Trophoblast cell (in vitro differentiated cells and primary cell): Measurements from ENCODE around the gene BCKDK.
A peak's percentile ranks its signal among the peaks of the same experiment; 100 is the strongest.

ENCODE experiments used
- DNase-seq, 2 donors: peaks; one replicate each; pipeline ENCODE4 v3.0.0-alpha.2; 2016
- H2AFZ ChIP-seq: 2 replicates; pipeline ENCODE4 v1.6.1; 2013; ENCODE audit warnings: low read length, moderate library complexity, mild to moderate bottlenecking; ENCODE audit not compliant: insufficient read depth, poor library complexity
- H2AK5ac ChIP-seq: 2 replicates; pipeline ENCODE4 v1.6.1; 2013; ENCODE audit warnings: mild to moderate bottlenecking, low read length
- H2BK120ac ChIP-seq: 2 replicates; pipeline ENCODE4 v1.6.1; 2013; ENCODE audit warnings: low read length, mild to moderate bottlenecking, moderate library complexity; ENCODE audit not compliant: insufficient read depth, poor library complexity
- H2BK12ac ChIP-seq: 2 replicates; pipeline ENCODE4 v1.6.1; 2013; ENCODE audit warnings: mild to moderate bottlenecking, low read length, moderate library complexity
- H2BK5ac ChIP-seq: 2 replicates; pipeline ENCODE4 v1.6.1; 2013; ENCODE audit warnings: low read length, low read depth, moderate library complexity, mild to moderate bottlenecking; ENCODE audit not compliant: poor library complexity
- H3K14ac ChIP-seq: 2 replicates; pipeline ENCODE4 v1.6.1; 2013; ENCODE audit warnings: mild to moderate bottlenecking, low read length
- H3K18ac ChIP-seq: 2 replicates; pipeline ENCODE4 v1.6.1; 2013; ENCODE audit warnings: mild to moderate bottlenecking, low read length
- H3K23ac ChIP-seq: 2 replicates; pipeline ENCODE4 v1.6.1; 2013; ENCODE audit warnings: low read length
- H3K27ac ChIP-seq: 2 replicates; pipeline ENCODE4 v1.5.1; 2013; ENCODE audit warnings: low read depth, mild to moderate bottlenecking, inconsistent platforms, low read length, moderate library complexity
- H3K27me3 ChIP-seq: 2 replicates; pipeline ENCODE4 v1.6.1; 2013; ENCODE audit warnings: inconsistent platforms, mild to moderate bottlenecking, low read length, moderate library complexity; ENCODE audit not compliant: insufficient read depth
- H3K36me3 ChIP-seq, 2 experiments: 1 replicate in 1 of 2; 2 replicates in 1 of 2; pipeline ENCODE4 v1.6.1; 2013; ENCODE audit warnings: low read length in 2 of 2, mild to moderate bottlenecking in 2 of 2, moderate library complexity in 1 of 2; ENCODE audit not compliant: insufficient read depth in 2 of 2, control insufficient read depth in 1 of 2
- H3K4ac ChIP-seq: 2 replicates; pipeline ENCODE4 v1.6.1; 2013; ENCODE audit warnings: low read depth, mild to moderate bottlenecking, low read length, moderate library complexity
- H3K4me1 ChIP-seq, 2 experiments: 1 replicate in 1 of 2; 2 replicates in 1 of 2; pipeline ENCODE4 v1.6.1; 2013; ENCODE audit warnings: low read length in 2 of 2, mild to moderate bottlenecking in 2 of 2, moderate library complexity in 1 of 2; ENCODE audit not compliant: insufficient read depth in 2 of 2, control insufficient read depth in 1 of 2
- H3K4me2 ChIP-seq: 2 replicates; pipeline ENCODE4 v1.6.1; 2013; ENCODE audit warnings: inconsistent platforms, mild to moderate bottlenecking, low read length, moderate library complexity
- H3K4me3 ChIP-seq: 2 replicates; pipeline ENCODE4 v1.5.1; 2013; ENCODE audit warnings: mild to moderate bottlenecking, low read depth, low read length, inconsistent platforms
- H3K79me1 ChIP-seq: one replicate; pipeline ENCODE4 v1.6.1; 2013; ENCODE audit warnings: low read length
- H3K79me2 ChIP-seq: 2 replicates; pipeline ENCODE4 v1.6.1; 2013; ENCODE audit warnings: low read length, mild to moderate bottlenecking; ENCODE audit not compliant: control insufficient read depth, insufficient read depth, poor library complexity
- H3K9ac ChIP-seq: 2 replicates; pipeline ENCODE4 v1.6.1; 2013; ENCODE audit warnings: mild to moderate bottlenecking, low read length
- H3K9me3 ChIP-seq: 2 replicates; pipeline ENCODE4 v1.6.1; 2013; ENCODE audit warnings: low read depth, mild to moderate bottlenecking, control low read depth, inconsistent platforms, low read length; ENCODE audit not compliant: insufficient read depth
- H4K12ac ChIP-seq: 2 replicates; pipeline ENCODE4 v1.6.1; 2013; ENCODE audit warnings: low read depth, mild to moderate bottlenecking, low read length, moderate library complexity
- H4K8ac ChIP-seq: 2 replicates; pipeline ENCODE4 v1.6.1; 2013; ENCODE audit warnings: low read depth, mild to moderate bottlenecking, low read length, moderate library complexity
- H4K91ac ChIP-seq: one replicate; pipeline ENCODE4 v1.6.1; 2013; ENCODE audit warnings: low read depth, mild to moderate bottlenecking, low read length, moderate library complexity
- WGBS: extraction: QIAGEN DNeasy Blood & Tissue Kit; methylation state at CpG from one replicate; pipeline ENCODE4 v1.1.7; 2013; ENCODE audit warnings: missing lambda C conversion rate; ENCODE audit not compliant: insufficient read length, insufficient coverage; ENCODE audit errors: extremely low coverage; 5-methylcytosine and 5-hydroxymethylcytosine counted together

BCKDK gene

DNA sequence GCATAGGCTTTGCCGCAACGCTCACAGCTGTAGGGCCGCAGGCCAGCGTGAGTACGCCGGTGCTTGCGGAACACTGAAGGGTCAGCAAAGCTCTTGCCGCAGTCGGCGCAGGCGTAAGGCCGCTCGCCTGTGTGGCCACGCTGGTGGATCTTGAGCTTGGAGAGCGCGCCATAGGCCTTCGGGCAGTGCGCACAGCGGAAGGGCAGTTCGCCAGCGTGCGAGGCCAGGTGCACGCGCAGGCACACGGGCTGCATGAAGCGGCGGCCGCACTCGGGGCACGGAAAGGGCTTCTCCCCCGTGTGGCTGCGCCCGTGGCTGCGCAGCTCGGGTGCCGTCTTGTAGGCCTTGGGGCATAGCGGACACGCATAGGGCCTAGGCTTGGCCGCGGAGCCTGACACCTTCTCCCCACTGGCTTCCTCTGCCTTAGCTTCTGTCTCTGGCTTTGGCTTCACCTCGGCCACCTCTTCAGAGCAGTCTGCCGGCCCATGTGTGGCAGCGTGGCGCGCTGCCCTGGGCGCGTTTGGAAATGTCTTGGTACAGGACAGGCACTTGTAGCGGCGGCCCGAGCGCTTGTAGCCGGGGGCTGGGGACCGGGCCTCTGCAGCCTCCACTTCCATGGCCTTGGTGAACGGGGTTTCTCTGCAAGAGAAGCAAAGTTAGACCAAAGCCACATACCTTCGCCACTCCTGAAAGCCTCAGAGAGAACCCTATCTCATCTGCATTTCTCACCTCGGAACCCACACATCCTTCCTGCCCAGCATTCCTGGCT is 44.2 kb upstream of the BCKDK start:
- DNase-seq: no peak
- H2AK5ac ChIP-seq: no peak overlapping the region
- no peak overlapping the region for H3K9ac ChIP-seq
- WGBS: no CpG with 5 or more reads among the region's 56 CpGs
- H4K12ac ChIP-seq: peak overlapping the region; percentile 14
- peak overlapping the region; percentile 43 for H3K14ac ChIP-seq
- H3K4me2 ChIP-seq: no peak overlapping the region
- no peak overlapping the region for H3K4me3 ChIP-seq
- peaks cover 30 to 32% of the 10 kb centered on the region in 2 experiments for H3K36me3 ChIP-seq
- no peak overlapping the region for H3K23ac ChIP-seq
- peak overlapping the region; percentile 58 for H4K8ac ChIP-seq
- peak overlapping the region; percentile 55 for H3K27ac ChIP-seq
- peak overlapping the region; percentile 30 for H2BK12ac ChIP-seq
- peak overlapping the region; percentile 39 for H4K91ac ChIP-seq
- peaks cover 2% of the 10 kb centered on the region for H3K9me3 ChIP-seq
- no peak overlapping the region for H2BK5ac ChIP-seq
- peak overlapping the region; percentile 22 for H3K18ac ChIP-seq
- no peak overlapping the region for H2AFZ ChIP-seq
- H3K79me1 ChIP-seq: peaks cover 6% of the 10 kb centered on the region
- peak overlapping the region; percentile 19 for H2BK120ac ChIP-seq
- no peaks in the 10 kb centered on the region for H3K27me3 ChIP-seq
- H3K79me2 ChIP-seq: no peaks in the 10 kb centered on the region
- H3K4ac ChIP-seq: peak overlapping the region; percentile 39
- peaks cover 10 to 16% of the 10 kb centered on the region in 2 experiments for H3K4me1 ChIP-seq

GRCh38 chr16:31064882-31065461 is 43.2 kb upstream of the BCKDK start:
- H3K4me3 ChIP-seq: no peak overlapping the region
- H3K4me1 ChIP-seq: peaks cover 10 to 16% of the 10 kb centered on the region in 2 experiments
- H2AK5ac ChIP-seq: peak overlapping the region; percentile 55
- H3K18ac ChIP-seq: peak overlapping the region; percentile 33
- H3K79me2 ChIP-seq: no peaks in the 10 kb centered on the region
- H3K79me1 ChIP-seq: peaks cover 6% of the 10 kb centered on the region
- no peak overlapping the region for H3K23ac ChIP-seq
- H3K27ac ChIP-seq: peak overlapping the region; percentile 60
- H4K91ac ChIP-seq: peak overlapping the region; percentile 50
- peak overlapping the region; percentile 47 for H3K4me2 ChIP-seq
- H3K14ac ChIP-seq: no peak overlapping the region
- WGBS: no CpG with 5 or more reads among the region's 4 CpGs
- H2BK12ac ChIP-seq: no peak overlapping the region
- H2AFZ ChIP-seq: no peak overlapping the region
- no peak overlapping the region for H2BK5ac ChIP-seq
- H3K4ac ChIP-seq: no peak overlapping the region
- peak overlapping the region; percentile 41 for H2BK120ac ChIP-seq
- peak overlapping the region; percentile 56 for H4K12ac ChIP-seq
- H3K36me3 ChIP-seq: peaks cover 30 to 32% of the 10 kb centered on the region in 2 experiments
- H3K9me3 ChIP-seq: peaks cover 2% of the 10 kb centered on the region
- H4K8ac ChIP-seq: peak overlapping the region; percentile 58
- peak overlapping the region; percentile 35 for H3K9ac ChIP-seq
- no peaks in the 10 kb centered on the region for H3K27me3 ChIP-seq
- peak; percentile 91 to 95 for DNase-seq

GRCh38 chr16:31067342-31067741 is 40.8 kb upstream of the BCKDK start:
- H2AFZ ChIP-seq: no peak overlapping the region
- H4K12ac ChIP-seq: no peak overlapping the region
- H2AK5ac ChIP-seq: no peak overlapping the region
- H3K9ac ChIP-seq: no peak overlapping the region
- DNase-seq: no peak
- H2BK12ac ChIP-seq: no peak overlapping the region
- H3K79me2 ChIP-seq: peaks cover 5% of the 10 kb centered on the region
- H3K4me1 ChIP-seq: peaks cover 15 to 21% of the 10 kb centered on the region in 2 experiments
- no peak overlapping the region for H3K4ac ChIP-seq
- H3K18ac ChIP-seq: no peak overlapping the region
- no peak overlapping the region for H2BK5ac ChIP-seq
- no peaks in the 10 kb centered on the region for H3K9me3 ChIP-seq
- WGBS: no CpG with 5 or more reads among the region's 3 CpGs
- H2BK120ac ChIP-seq: no peak overlapping the region
- H3K79me1 ChIP-seq: peaks cover 6% of the 10 kb centered on the region
- peaks cover 10% of the 10 kb centered on the region in 2 experiments for H3K36me3 ChIP-seq
- no peak overlapping the region for H4K91ac ChIP-seq
- H3K14ac ChIP-seq: no peak overlapping the region
- no peak overlapping the region for H4K8ac ChIP-seq
- H3K4me2 ChIP-seq: no peak overlapping the region
- no peak overlapping the region for H3K4me3 ChIP-seq
- no peak overlapping the region for H3K27ac ChIP-seq
- H3K27me3 ChIP-seq: no peaks in the 10 kb centered on the region
- H3K23ac ChIP-seq: no peak overlapping the region

DNA sequence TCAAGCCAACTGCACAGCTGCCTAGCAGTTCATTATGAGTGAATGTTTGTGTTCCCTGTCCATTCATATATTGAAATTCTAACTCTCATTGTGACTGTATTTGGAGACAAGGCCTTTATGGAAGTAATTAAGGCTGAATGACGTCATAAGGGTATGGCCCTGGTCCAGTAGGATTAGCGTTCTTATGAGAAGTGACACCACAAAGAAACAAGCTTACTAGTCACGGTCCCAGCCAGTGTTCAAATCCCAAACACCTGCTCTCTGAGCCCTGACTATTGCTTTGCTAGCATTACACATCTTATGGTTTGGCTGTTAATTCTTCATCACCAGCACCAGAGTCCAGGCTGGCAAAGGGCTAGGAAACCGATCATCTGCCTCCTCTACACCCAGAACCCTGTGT is 36.3 kb upstream of the BCKDK start:
- peak overlapping the region; percentile 19 for H3K27ac ChIP-seq
- no peak overlapping the region for H2BK120ac ChIP-seq
- H3K27me3 ChIP-seq: no peaks in the 10 kb centered on the region
- H3K18ac ChIP-seq: no peak overlapping the region
- peaks cover 18% of the 10 kb centered on the region for H3K79me1 ChIP-seq
- no peak overlapping the region for H2BK12ac ChIP-seq
- H3K9me3 ChIP-seq: no peaks in the 10 kb centered on the region
- H3K4ac ChIP-seq: peak overlapping the region; percentile 91
- no CpG with 5 or more reads among the region's 4 CpGs for WGBS
- H3K79me2 ChIP-seq: peaks cover 23% of the 10 kb centered on the region
- no peak overlapping the region for H3K23ac ChIP-seq
- peak overlapping the region; percentile 28 for H2BK5ac ChIP-seq
- H3K4me2 ChIP-seq: peak overlapping the region; percentile 98
- H3K4me1 ChIP-seq: peaks cover 7% of the 10 kb centered on the region in 2 experiments
- H4K8ac ChIP-seq: peak overlapping the region; percentile 6
- H3K4me3 ChIP-seq: no peak overlapping the region
- H3K14ac ChIP-seq: peak overlapping the region; percentile 97
- no peak overlapping the region for H2AFZ ChIP-seq
- H4K12ac ChIP-seq: peak overlapping the region; percentile 49
- H2AK5ac ChIP-seq: peak overlapping the region; percentile 66
- H3K9ac ChIP-seq: no peak overlapping the region
- peaks cover 9% of the 10 kb centered on the region in 2 experiments for H3K36me3 ChIP-seq
- DNase-seq: no peak
- peak overlapping the region; percentile 91 for H4K91ac ChIP-seq
